H7 (cell line): ENCODE results near the gene ISCA1. TPM values are rescaled to one million over a fixed set of nuclear protein-coding genes. Genes with fewer than 3 reads are reported as not detected.
A peak's percentile ranks its signal among the peaks of the same experiment; 100 is the strongest.

ENCODE experiments used
- DNase-seq: peaks from one replicate; pipeline ENCODE4 v3.0.0; 2012
- H3K27me3 ChIP-seq: 2 replicates; pipeline ENCODE4 v1.6.0; 2011; ENCODE audit warnings: mild to moderate bottlenecking, low read length; ENCODE audit not compliant: control insufficient read depth, insufficient read depth
- H3K36me3 ChIP-seq: replicated peaks from 2 replicates; pipeline ENCODE4 v1.5.1; 2011; ENCODE audit warnings: low read length; ENCODE audit not compliant: control insufficient read depth, insufficient read depth
- H3K4me3 ChIP-seq: 2 replicates; pipeline ENCODE4 v1.5.1; 2011; ENCODE audit warnings: low read depth, mild to moderate bottlenecking, control low read depth, low read length, moderate library complexity; ENCODE audit not compliant: insufficient read depth
- total RNA-seq: library from RNA; depleted of rRNA; stranded (reverse); fragments of >200 nt; shearing (Covaris generic); gene quantifications from 2 replicates; pipeline ENCODE4 v1.2.3, GENCODE V29; 2014

Gene ISCA1
- total RNA-seq, 1 experiment from 2014 or later: 56.2 TPM

DNA sequence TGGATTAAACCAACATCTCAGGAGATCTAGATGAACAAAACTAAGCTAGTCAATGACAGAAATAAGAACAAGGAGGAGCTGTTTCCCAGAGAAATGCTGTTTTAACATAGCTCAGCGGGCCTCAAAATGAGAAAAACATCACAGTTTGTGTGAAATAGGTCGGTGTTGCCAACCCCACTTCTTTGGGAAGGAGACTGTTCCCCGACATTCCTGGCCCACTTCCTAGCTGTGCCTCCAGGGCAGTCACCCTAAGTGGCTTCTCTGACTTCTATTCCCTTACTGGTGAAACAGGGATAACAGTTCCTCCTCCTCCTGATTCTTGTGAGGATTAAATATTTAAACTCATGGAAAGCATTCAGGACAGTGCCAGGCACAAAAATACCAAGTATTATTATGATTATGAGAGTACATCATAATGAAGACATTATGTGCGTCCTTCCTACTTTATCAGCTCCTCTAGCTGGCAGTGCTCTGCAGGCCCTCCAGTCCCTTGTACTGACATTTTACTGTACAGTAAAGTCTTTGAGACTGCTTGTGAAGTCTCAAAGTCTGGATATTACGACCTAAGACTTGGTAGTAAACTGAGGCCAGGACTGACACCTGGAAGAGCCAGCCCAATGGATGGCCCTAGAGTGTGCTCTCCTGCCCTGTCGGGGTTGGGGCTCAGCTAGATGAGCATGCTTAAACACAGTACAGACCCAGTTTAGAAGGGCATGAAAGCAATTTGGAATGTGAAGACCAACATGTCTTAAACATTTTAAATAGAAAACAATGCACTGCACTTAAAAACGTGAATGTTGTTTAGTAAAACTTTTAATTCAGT lies 7.3 kb downstream of the ISCA1 start:
- Histone ChIP-seq H3K27me3 (no peaks in the 10 kb centered on the region), H3K4me3 (no peak overlapping the region), H3K36me3 (peaks cover 14% of the 10 kb centered on the region)
- no peak for DNase-seq

DNA sequence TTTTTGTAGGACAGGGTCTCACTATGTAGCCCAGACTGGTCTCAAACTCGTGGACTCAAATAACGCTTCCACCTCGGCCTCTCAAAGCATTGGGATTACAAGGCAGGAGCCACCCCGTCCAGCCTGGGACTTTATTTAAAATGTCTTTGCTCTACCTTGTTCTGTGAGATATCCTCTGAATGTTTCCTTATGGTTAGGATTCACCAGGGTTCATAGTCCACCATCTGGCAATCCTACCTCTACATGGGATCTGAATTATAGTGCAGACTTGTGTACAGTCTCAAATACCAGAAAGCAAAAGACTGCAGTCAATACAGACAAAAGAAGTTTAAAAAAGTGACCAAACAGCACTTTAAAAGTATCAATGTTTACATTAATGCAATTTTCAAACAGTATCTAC lies 10.1 kb downstream of the ISCA1 start:
- H3K36me3 ChIP-seq: peaks cover 9% of the 10 kb centered on the region
- no peak overlapping the region for H3K4me3 ChIP-seq
- DNase-seq: no peak
- no peaks in the 10 kb centered on the region for H3K27me3 ChIP-seq

DNA sequence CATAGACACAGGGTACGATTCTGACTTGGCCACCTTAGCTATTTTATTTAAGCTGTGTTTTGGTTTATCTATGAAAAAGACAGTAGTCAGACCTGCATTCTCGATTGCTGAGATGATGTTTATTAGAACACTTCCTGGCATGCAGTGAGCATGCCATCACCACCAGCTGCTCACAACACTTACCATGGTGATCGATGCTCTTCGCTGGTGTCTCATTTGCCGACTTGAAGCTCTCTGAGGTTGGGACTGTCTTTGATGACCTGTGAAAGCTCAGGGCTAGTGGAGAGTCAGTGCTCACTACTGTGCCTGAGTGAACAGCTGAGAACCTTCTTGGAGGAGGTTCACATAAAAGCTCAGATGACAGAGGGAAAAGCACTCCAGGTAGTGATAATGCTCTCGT lies 18.5 kb downstream of the ISCA1 start:
- Histone ChIP-seq H3K4me3 (no peak overlapping the region), H3K27me3 (no peaks in the 10 kb centered on the region), H3K36me3 (peaks cover 3% of the 10 kb centered on the region)
- DNase-seq: no peak

DNA sequence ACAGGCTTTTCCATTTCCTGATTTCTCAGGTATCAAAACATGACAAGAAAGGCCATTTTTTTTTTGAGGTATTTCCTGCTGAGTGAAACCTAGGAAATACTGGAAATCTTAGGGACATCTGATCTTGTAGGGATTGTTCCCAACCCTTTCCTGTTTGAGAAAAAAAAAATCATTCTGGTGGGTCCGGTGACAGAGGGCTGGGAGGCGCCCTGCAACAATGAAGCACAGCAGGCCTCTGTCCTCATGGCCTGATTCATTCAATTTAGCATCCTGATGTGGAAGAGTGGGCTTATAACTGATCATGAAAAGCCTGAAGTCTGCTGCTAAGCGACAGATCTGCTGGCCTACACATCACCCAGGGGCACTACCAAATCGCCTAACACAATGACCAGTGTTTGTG lies 19.8 kb downstream of the ISCA1 start:
- peaks cover 3% of the 10 kb centered on the region for H3K36me3 ChIP-seq
- H3K27me3 ChIP-seq: no peaks in the 10 kb centered on the region
- no peak overlapping the region for H3K4me3 ChIP-seq
- DNase-seq: no peak

DNA sequence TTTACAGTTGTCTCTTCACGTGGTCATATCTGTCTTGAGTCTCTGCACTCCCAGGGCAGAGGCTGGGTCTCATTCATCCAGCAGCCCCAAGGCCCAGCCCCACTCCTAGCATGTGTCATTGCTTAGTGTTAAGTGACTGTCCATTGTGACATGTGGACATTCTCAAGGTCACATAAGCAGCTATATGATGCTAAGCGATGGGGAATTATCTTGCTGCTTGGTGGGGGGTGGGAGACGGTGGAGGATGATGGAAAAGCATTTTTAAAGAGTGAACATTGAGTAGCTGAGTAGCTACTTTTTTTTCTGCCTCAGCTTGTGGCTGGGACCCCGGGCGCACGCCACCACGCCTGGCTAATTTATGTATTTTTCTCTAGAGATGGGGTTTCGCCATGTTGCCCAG lies 22.8 kb downstream of the ISCA1 start, which contains the start of gene C9orf153:
Gene C9orf153 (minus strand): TSS at position 101 of the 400 bp plus-strand sequence. CDS start 30,054 bp downstream, outside the sequence.
- DNase-seq: no peak
- Histone ChIP-seq H3K4me3 (no peak within 1 kb of the TSS), H3K36me3 (peaks cover 3% of the 10 kb centered on the region), H3K27me3 (no peaks in the 10 kb centered on the region)

DNA sequence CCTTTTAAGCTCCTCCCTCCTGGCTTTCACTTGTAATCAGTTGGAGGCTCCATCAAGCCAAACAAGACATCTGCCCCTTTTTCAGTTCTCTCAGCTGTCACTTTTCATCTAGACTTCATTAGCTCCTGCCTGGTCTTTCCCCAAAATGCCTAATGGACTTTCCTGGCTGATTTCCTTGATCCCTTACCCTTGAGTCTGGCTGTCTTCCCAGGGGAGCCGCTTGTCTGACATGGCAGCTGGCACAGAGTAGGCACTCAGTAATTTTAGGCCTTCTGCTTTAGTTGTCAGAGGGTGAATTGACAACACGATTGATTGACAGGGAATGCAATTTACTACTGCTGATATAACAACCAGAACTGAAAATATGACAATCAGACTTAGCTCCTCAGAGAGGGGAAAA lies 24.9 kb downstream of the ISCA1 start:
- DNase-seq: no peak
- Histone ChIP-seq H3K36me3 (no peaks in the 10 kb centered on the region), H3K27me3 (no peaks in the 10 kb centered on the region), H3K4me3 (no peak overlapping the region)

DNA sequence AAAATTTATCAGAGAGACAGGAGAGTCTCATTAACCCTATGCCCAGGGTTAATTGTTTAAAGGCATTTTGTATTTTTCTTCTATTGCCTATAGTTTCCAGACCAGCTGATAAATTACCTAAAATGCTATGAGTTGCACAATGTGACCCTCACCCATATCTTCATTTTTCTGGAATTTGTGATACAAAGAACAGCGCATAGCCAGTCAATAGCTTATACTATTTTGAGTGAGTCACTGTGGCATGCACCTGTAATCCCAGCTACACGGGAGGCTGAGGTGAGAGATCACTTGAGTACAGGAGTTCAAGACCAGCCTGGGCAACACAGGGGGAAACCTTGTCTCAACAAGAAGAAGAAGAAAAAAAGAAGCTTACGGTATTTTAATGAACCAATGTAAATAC lies 25.7 kb downstream of the ISCA1 start:
- DNase-seq: no peak
- no peaks in the 10 kb centered on the region for H3K36me3 ChIP-seq

DNA sequence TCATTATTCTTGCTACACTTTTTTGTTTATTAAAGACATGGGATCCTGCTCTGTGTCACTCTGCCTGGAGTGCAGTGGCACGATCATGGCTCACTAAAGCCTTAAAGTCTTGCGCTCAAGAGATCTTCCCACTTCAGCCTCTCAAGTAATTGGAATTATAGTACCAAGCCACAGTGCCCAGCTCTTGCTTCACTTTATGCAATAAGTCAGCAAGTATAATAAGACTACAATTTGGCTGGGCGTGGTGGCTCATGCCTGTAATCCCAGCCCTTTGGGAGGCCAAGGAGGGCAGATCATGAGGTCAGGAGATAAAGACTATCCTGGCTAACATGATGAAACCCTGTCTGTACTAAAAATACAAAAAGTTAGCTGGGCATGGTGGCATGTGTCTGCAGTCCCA lies 28.8 kb downstream of the ISCA1 start:
- Histone ChIP-seq H3K36me3 (no peaks in the 10 kb centered on the region), H3K27me3 (no peaks in the 10 kb centered on the region), H3K4me3 (no peak overlapping the region)
- DNase-seq: no peak

More for the DNA sequence above, 25.7 kb downstream of the ISCA1 start:
- Histone ChIP-seq H3K4me3 (no peak overlapping the region), H3K27me3 (no peaks in the 10 kb centered on the region)

DNA sequence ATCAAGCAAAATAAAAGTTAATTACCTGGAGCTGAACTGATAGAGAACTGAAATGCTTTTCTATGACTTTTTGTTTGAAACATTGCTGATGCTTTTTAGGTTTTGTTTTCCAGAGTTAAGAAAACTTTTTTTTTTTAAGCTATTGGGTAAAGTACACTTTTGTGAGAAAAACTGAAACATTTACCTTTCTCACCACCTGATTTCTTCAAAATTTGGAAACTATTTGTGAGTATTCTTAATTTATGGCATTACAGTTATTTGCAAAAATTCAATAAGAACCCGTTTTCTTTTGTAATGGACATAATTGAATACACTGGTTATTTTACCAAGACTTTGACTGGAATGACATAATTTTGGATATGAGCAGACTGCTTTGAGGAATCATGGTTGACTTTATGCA lies 29.5 kb downstream of the ISCA1 start:
- Histone ChIP-seq H3K36me3 (no peaks in the 10 kb centered on the region), H3K27me3 (no peaks in the 10 kb centered on the region), H3K4me3 (no peak overlapping the region)
- no peak for DNase-seq

DNA sequence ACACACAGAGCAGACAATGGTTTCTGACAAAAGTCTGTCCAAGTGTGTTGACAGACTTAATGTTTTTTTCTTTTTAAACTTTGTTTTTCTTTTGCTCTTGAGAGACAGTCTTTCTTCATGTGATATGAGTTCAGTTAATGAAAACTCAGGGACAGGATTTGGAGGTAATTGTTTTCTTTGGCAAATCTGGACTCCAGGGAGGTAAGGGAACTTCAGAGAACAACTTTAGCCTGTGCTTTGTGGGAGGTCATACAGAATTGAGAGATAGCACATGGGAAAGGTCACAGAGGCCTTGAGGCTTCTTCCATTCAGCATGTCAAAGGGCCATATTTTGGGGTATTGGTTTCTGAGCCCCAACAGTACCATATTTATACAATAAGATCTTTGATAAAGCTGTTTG lies 32.2 kb downstream of the ISCA1 start:
- Histone ChIP-seq H3K36me3 (no peaks in the 10 kb centered on the region), H3K27me3 (no peaks in the 10 kb centered on the region), H3K4me3 (no peak overlapping the region)
- DNase-seq: no peak

DNA sequence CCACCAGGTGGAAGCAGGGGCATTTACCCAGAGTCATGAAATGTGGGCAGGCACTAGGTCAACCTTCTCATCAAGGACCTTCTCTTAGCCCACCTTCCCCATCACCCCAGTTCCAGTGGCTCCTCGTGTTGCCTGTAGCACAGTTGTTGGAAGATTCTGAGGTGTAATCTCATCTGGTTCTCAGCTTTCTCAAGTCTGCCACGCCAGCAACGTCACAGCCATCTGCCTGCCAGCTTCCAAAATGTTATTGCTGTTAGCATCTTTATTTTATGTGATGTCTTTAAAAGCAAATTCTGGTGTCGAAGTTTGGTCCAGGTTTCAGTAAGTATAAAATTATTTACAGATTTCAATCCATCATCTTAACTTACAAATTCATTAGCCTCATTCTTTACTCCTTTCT lies 33.6 kb downstream of the ISCA1 start:
- no peaks in the 10 kb centered on the region for H3K27me3 ChIP-seq

DNA sequence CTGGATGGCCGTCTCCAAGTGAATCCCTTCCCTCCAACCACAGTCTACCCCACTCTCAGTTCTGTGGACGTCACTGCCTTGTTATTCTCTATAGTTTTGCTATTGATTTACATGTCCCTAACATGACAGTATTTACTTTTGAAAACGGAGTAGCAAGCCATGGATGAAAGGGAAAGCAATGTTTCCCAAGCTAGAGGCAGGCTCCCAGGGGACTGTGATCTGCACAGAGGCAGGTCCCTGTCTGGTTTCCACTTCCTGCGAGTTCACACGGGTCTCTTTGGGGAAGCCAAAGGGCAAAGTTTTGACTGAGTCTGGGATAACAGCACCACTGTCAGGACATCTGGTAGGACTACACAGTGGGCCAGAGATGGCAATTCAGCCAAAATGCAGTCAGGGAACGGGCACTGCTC lies 35.6 kb downstream of the ISCA1 start:
- peak; percentile 35 for DNase-seq
- Histone ChIP-seq H3K4me3 (no peak overlapping the region), H3K27me3 (no peaks in the 10 kb centered on the region), H3K36me3 (no peaks in the 10 kb centered on the region)

More for the DNA sequence above, 33.6 kb downstream of the ISCA1 start:
- Histone ChIP-seq H3K36me3 (no peaks in the 10 kb centered on the region), H3K4me3 (no peak overlapping the region)
- no peak for DNase-seq

DNA sequence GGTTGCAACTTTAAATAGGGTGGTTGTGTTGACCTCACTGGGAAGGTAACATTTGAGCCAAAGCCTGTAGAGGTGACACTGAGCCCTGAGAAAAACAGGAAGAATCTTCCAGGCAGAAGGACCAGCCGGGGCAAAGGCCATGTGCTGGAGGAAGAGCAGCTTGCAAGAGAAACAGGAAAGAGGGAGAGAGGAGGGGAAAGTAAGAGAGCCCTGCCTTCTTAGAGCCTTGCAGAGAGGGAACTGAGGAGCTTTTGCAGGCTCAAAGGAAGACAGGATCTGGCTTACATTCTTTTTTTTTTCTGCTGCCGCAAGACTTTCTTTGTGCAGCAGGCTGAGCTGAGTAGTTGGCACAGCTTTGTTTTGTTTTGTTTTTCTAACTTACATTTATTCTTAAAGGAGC lies 40.3 kb downstream of the ISCA1 start:
- no peak overlapping the region for H3K4me3 ChIP-seq
- DNase-seq: no peak
- no peaks in the 10 kb centered on the region for H3K27me3 ChIP-seq
- no peaks in the 10 kb centered on the region for H3K36me3 ChIP-seq

DNA sequence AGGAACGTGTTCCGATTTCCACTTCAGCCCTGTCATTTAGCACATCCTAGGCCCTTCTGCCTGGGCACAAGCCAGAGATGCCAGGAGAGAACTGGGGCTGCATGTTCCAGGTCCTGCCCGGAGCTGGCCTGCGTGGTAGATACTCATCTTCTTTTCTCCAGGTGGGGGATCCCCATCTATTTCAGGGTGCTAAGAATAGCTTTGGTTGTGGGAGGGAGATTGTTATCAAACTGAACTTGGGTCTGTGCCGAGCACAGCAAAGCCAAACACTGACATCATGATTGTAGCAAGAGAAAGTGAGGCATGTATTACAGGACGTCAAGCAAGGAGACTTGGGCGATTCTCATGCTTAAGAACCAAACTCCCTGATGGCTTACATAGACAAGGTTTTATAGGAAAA lies 41.1 kb downstream of the ISCA1 start:
- Histone ChIP-seq H3K4me3 (no peak overlapping the region), H3K36me3 (no peaks in the 10 kb centered on the region), H3K27me3 (no peaks in the 10 kb centered on the region)
- no peak for DNase-seq

DNA sequence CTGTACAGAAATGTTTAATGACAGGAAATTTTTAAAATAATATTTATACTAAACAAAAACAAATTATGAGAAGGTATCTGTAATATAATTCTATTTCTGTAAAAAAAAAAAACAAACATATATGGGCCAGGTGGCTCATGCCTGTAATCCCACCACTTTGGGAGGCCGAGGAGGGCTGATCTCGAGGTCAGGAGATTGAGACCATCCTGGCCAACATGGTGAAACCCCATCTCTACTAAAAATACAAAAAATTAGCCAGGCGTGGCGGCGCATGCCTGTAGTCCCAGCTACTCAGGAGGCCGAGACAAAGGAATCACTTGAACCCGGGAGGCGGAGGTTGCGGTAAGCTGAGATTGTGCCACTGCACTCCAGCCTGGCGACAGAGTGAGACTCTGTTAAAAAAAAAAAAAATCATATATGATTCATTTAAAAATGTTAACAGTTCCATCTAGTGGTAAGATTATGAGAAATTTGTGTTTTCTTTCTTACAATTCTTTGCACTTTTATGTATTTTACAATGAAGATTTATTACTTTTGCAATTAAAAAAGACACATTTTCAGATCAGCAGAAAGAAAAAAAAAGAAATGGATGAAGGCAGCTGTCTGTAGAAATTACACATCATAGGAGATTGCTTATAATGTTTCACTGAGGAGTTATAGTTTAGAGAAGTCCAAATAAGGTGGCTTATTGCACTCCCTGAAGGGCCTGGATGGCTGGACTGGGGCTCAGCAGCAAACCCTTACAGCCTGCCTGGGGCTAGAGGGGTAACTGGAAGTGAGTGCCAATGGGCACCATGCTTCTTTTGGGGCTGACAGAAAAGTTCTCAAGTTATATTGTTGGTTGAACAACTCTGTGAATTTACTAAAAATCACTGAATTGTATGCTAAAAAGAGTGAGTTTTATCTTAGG lies 43.2 kb downstream of the ISCA1 start:
- Histone ChIP-seq H3K27me3 (no peaks in the 10 kb centered on the region), H3K36me3 (no peaks in the 10 kb centered on the region), H3K4me3 (no peak overlapping the region)
- DNase-seq: no peak
